Measurements from ENCODE around the gene CLSTN1. TPM values are rescaled to one million over a fixed set of nuclear protein-coding genes. Genes with fewer than 3 reads are reported as not detected.

CLSTN1 gene
- total and polyA plus RNA-seq, 10 of the 15 experiments (the other 5 are each of a cell fraction or from before 2014, with no cell fraction given): 2.7 to 64.4 (median 23.2) TPM

DNA sequence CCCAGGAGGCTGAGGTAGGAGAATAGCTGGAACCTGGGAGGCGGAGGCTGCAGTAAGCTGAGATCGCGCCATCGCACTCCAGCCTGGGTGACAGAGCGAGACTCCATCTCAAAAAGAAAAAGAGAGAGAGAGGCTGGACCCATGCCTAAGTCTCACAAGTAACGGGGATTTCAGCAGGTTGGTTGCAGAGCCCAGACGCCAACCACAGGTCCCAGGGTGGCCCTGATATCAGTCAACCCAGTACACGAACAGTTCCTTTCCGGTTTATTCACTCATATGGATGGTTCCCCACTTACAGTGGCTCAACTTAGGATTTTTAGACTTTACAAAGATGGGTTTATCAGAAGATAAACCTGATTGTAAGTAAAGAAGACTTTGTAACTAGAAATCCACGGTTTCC is 40.9 kb downstream of the CLSTN1 start:
- Histone ChIP-seq H3K4me3 (no peak overlapping the region), H3K4me1 (ENCODE audit: control insufficient read depth, insufficient read depth, low read length) (peaks cover 42% of the 10 kb centered on the region), H4K20me1 (ENCODE audit: control insufficient read depth, insufficient read depth) (no peaks in the 10 kb centered on the region), H2AFZ (ENCODE audit: control insufficient read depth, low read depth, low read length) (no peak overlapping the region), H3K36me3 (ENCODE audit: control insufficient read depth in 2 of 2, insufficient read depth in 2 of 2, low read length in 1 of 2) (no peaks in the 10 kb centered on the region), H3K27me3 (replicated peaks in 1 of 2; ENCODE audit: control insufficient read depth in 2 of 2, insufficient read depth in 2 of 2, low read length in 1 of 2) (no peaks in the 10 kb centered on the region), H3K9ac (ENCODE audit: control insufficient read depth, insufficient read depth, low read length) (no peak overlapping the region), H3K4me2 (ENCODE audit: control insufficient read depth, insufficient read depth) (0 out of 2 replicates have a peak overlapping the region, but pooled peaks have one; percentile 20), H3K27ac (ENCODE audit: control insufficient read depth, insufficient read depth) (peak overlapping the region; percentile 22; the same call in 1 of the 2 replicates), H3K79me2 (ENCODE audit: control insufficient read depth, insufficient read depth, low read length) (peaks cover 40% of the 10 kb centered on the region), H3K9me3 (replicated peaks; ENCODE audit: control insufficient read depth, insufficient read depth, low read length) (no peaks in the 10 kb centered on the region)
- in situ Hi-C loops (cut with MboI): no loop called here
- no peak for TF ChIP-seq TAF1 (IDR thresholded peaks at IDR 0.05; ENCODE audit: borderline replicate concordance, low read depth, low read length)
- 0 out of 2 replicates have a peak, but pooled peaks have one; percentile 10 for TF ChIP-seq PAX5 (IDR thresholded peaks at IDR 0.05; ENCODE audit: borderline replicate concordance, low read depth, low read length)
- TF ChIP-seq WRNIP1 (IDR thresholded peaks at IDR 0.05; ENCODE audit: borderline replicate concordance, low read depth, low read length): no peak
- TF ChIP-seq, protein P1, sequence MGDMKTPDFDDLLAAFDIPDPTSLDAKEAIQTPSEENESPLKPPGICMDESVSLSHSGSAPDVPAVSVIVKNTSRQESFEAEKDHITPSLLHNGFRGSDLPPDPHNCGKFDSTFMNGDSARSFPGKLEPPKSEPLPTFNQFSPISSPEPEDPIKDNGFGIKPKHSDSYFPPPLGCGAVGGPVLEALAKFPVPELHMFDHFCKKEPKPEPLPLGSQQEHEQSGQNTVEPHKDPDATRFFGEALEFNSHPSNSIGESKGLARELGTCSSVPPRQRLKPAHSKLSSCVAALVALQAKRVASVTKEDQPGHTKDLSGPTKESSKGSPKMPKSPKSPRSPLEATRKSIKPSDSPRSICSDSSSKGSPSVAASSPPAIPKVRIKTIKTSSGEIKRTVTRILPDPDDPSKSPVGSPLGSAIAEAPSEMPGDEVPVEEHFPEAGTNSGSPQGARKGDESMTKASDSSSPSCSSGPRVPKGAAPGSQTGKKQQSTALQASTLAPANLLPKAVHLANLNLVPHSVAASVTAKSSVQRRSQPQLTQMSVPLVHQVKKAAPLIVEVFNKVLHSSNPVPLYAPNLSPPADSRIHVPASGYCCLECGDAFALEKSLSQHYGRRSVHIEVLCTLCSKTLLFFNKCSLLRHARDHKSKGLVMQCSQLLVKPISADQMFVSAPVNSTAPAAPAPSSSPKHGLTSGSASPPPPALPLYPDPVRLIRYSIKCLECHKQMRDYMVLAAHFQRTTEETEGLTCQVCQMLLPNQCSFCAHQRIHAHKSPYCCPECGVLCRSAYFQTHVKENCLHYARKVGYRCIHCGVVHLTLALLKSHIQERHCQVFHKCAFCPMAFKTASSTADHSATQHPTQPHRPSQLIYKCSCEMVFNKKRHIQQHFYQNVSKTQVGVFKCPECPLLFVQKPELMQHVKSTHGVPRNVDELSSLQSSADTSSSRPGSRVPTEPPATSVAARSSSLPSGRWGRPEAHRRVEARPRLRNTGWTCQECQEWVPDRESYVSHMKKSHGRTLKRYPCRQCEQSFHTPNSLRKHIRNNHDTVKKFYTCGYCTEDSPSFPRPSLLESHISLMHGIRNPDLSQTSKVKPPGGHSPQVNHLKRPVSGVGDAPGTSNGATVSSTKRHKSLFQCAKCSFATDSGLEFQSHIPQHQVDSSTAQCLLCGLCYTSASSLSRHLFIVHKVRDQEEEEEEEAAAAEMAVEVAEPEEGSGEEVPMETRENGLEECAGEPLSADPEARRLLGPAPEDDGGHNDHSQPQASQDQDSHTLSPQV (IDR thresholded peaks at IDR 0.05): no peak
- TF ChIP-seq EED (IDR thresholded peaks at IDR 0.05; ENCODE audit: low read depth): peak; percentile 57; the same call in 1 of the 2 replicates
- TF ChIP-seq BCL11A (IDR thresholded peaks at IDR 0.05; ENCODE audit: low read depth, low read length): 0 out of 2 replicates have a peak, but pooled peaks have one; percentile 36
- TF ChIP-seq RUNX3 (IDR thresholded peaks at IDR 0.05; ENCODE audit: low read length): peak; percentile 79
- TF ChIP-seq POU2F2 (IDR thresholded peaks at IDR 0.05; ENCODE audit: borderline replicate concordance, low read depth, low read length): 0 out of 3 replicates have a peak, but pooled peaks have one; percentile 18
- peak; percentile 15 for TF ChIP-seq MEF2B (IDR thresholded peaks at IDR 0.05; ENCODE audit: partially characterized antibody, poor library complexity, severe bottlenecking)
- TF ChIP-seq NFIC (IDR thresholded peaks at IDR 0.05; ENCODE audit: low read depth, low read length): peak; percentile 41; the same call in 1 of the 2 replicates
- TF ChIP-seq JUNB (IDR thresholded peaks at IDR 0.05): peak; percentile 47
- ChIA-PET CTCF (interaction anchor here (0.9 to 11.8 kb wide), 3 partner anchors 50 to 167 kb away, joined by 3 to 562 read pairs (median 3); no protein-coding TSS in a partner anchor), SMC1A (ENCODE audit: uncharacterized antibody, unreplicated experiment) (interaction anchor here (2.0 to 12.4 kb wide), 2 partner anchors 84 to 168 kb away, joined by 9 to 428 read pairs; no protein-coding TSS in a partner anchor), POLR2A (interaction anchor here (1.1 kb wide), 1 partner anchor 20 kb away, joined by 3 read pairs; no protein-coding TSS in a partner anchor), RAD21 (ENCODE audit: unreplicated experiment) (interaction anchor here (0.8 to 1.7 kb wide), 4 partner anchors 78 to 154 kb away, joined by 3 to 8 read pairs (median 5); no protein-coding TSS in a partner anchor)
- 40% methylated on average over 9 of the region's 10 CpGs for WGBS (ENCODE audit: insufficient coverage, insufficient replicate concordance, low lambda C conversion rate, missing lambda C conversion rate)
- intact Hi-C loops (cut with micrococcal nuclease; ENCODE audit: unreplicated experiment): loop anchor here (5.0 to 10.0 kb wide), 2 partner anchors 156 to 252 kb away; partner anchors contain the start of gene UBE4B
- ATAC-seq: peak; percentile 67
- FAIRE-seq: no peak
- BruUV-seq (replicated peaks): no TSS peak
- peak; percentile 34 for DNase-seq (ENCODE audit: low read depth, low spot score)
